SIG-M5 treated with dmso at 0.1 percent for 504 hours (cell line): ENCODE results near the gene GRB10.
"Not testable (repeated sequence)": the region's sequence is repeated elsewhere in the genome, so short reads cannot be mapped to it uniquely, and the experiment has no call there.

Experiments
- DNase-seq: peaks from one replicate; lab custom pipeline; 2025; ENCODE audit not compliant: unreplicated experiment; lab: John Stamatoyannopoulos, UW

Gene GRB10

GRCh38 chr7:50590535-50590934 is 192.2 kb downstream of the GRB10 start:
- DNase-seq: no peak

- DNase-seq: no peak
Measured at GRCh38 chr7:50589364-50589763, 193.3 kb downstream of the GRB10 start.

- DNase-seq: no peak
Measured at GRCh38 chr7:50588937-50589336, 193.8 kb downstream of the GRB10 start.

- DNase-seq: no peak
Measured at GRCh38 chr7:50587737-50588136, 195.0 kb downstream of the GRB10 start.

GRCh38 chr7:50584793-50585408 is 197.8 kb downstream of the GRB10 start:
- peak; percentile 42 for DNase-seq

GRCh38 chr7:50584386-50584785 is 198.3 kb downstream of the GRB10 start:
- DNase-seq: no peak

GRCh38 chr7:50583295-50583694 is 199.4 kb downstream of the GRB10 start:
- not testable (repeated sequence) for DNase-seq

GRCh38 chr7:50582271-50582670 is 200.4 kb downstream of the GRB10 start:
- DNase-seq: not testable (repeated sequence)

GRCh38 chr7:50580666-50581065 is 202.0 kb downstream of the GRB10 start:
- not testable (repeated sequence) for DNase-seq

GRCh38 chr7:50580057-50580456 is 202.6 kb downstream of the GRB10 start:
- no peak for DNase-seq

GRCh38 chr7:50578105-50578504 is 204.6 kb downstream of the GRB10 start:
- DNase-seq: not testable (repeated sequence)

GRCh38 chr7:50577569-50577968 is 205.1 kb downstream of the GRB10 start:
- no peak for DNase-seq

- not testable (repeated sequence) for DNase-seq
Measured at GRCh38 chr7:50576388-50576787, 206.3 kb downstream of the GRB10 start.

- DNase-seq: no peak
Measured at GRCh38 chr7:50567715-50568261, 214.9 kb downstream of the GRB10 start.

- no peak for DNase-seq
Measured at GRCh38 chr7:50565977-50566376, 216.7 kb downstream of the GRB10 start.

GRCh38 chr7:50565559-50565916 is 217.2 kb downstream of the GRB10 start:
- no peak for DNase-seq

- no peak for DNase-seq
Measured at GRCh38 chr7:50564640-50565558, 217.8 kb downstream of the GRB10 start, which contains the start of gene DDC. Gene DDC (minus strand): TSS chr7:50565405. CDS start chr7:50544085, 21,320 bp downstream.

- DNase-seq: no peak
Measured at GRCh38 chr7:50564171-50564570, 218.5 kb downstream of the GRB10 start.

- no peak for DNase-seq
Measured at GRCh38 chr7:50562136-50562535, 220.6 kb downstream of the GRB10 start.

GRCh38 chr7:50560865-50561351 is 221.8 kb downstream of the GRB10 start:
- DNase-seq: no peak

GRCh38 chr7:50559881-50560280 is 222.8 kb downstream of the GRB10 start:
- DNase-seq: no peak
